ENCODE data around the gene SMPD2. TPM values are rescaled to one million over a fixed set of nuclear protein-coding genes. Genes with fewer than 3 reads are reported as not detected.

The SMPD2 gene
- total RNA-seq, 1 experiment from 2014 or later = 19.9 TPM

- Mint-ChIP-seq H3K36me3 (ENCODE audit: insufficient read depth, unreplicated experiment) (peaks cover 19% of the 10 kb centered on the region), H3K4me1 (ENCODE audit: insufficient read depth, unreplicated experiment) (peaks cover 8% of the 10 kb centered on the region), H3K27me3 (ENCODE audit: insufficient read depth, unreplicated experiment) (no peaks in the 10 kb centered on the region), H3K4me3 (ENCODE audit: unreplicated experiment) (peak overlapping the region; percentile 89), H3K9me3 (ENCODE audit: unreplicated experiment) (no peaks in the 10 kb centered on the region), H3K27ac (ENCODE audit: low read depth, unreplicated experiment) (peak overlapping the region; percentile 96)
- ChIA-PET POLR2A (interaction anchor here (0.6 to 9.4 kb wide), 16 partner anchors 10 to 432 kb away, joined by 3 to 93 read pairs (median 5); partner anchors contain the start of genes CD164, MICAL1, SESN1 and ZBTB24), CTCF (interaction anchor here (0.6 to 2.9 kb wide), 15 partner anchors 9 to 598 kb away, joined by 3 to 25 read pairs (median 4); partner anchors contain the start of genes CD164 and MICAL1)
- BruUV-seq (replicated peaks) = TSS peak; percentile 38
- TF ChIP-seq, protein P1, sequence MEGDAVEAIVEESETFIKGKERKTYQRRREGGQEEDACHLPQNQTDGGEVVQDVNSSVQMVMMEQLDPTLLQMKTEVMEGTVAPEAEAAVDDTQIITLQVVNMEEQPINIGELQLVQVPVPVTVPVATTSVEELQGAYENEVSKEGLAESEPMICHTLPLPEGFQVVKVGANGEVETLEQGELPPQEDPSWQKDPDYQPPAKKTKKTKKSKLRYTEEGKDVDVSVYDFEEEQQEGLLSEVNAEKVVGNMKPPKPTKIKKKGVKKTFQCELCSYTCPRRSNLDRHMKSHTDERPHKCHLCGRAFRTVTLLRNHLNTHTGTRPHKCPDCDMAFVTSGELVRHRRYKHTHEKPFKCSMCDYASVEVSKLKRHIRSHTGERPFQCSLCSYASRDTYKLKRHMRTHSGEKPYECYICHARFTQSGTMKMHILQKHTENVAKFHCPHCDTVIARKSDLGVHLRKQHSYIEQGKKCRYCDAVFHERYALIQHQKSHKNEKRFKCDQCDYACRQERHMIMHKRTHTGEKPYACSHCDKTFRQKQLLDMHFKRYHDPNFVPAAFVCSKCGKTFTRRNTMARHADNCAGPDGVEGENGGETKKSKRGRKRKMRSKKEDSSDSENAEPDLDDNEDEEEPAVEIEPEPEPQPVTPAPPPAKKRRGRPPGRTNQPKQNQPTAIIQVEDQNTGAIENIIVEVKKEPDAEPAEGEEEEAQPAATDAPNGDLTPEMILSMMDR (IDR thresholded peaks at IDR 0.05; ENCODE audit: unreplicated experiment) = no peak
- peak; percentile 62 for DNase-seq (ENCODE audit: unreplicated experiment)
- intact Hi-C loops (cut with micrococcal nuclease) = loop anchor here (2.0 kb wide), 1 partner anchor 42 kb away; the partner anchor contains the start of gene ZBTB24
Observed at GRCh38 chr6:109441069-109441816, 719 bp downstream of the SMPD2 start.

- intact Hi-C loops (cut with micrococcal nuclease) = no loop called here
- POLR2A ChIA-PET = interaction anchor here (0.6 to 9.4 kb wide), 8 partner anchors 9 to 1540 kb away, joined by 3 to 93 read pairs (median 5); partner anchors contain the start of genes CD164 and MICAL1
- CTCF ChIA-PET = interaction anchor here (0.9 to 2.9 kb wide), 9 partner anchors 8 to 597 kb away, joined by 3 to 25 read pairs (median 4); partner anchors contain the start of gene CD164
- Mint-ChIP-seq H3K27me3 (ENCODE audit: insufficient read depth, unreplicated experiment) (no peaks in the 10 kb centered on the region), H3K4me3 (ENCODE audit: unreplicated experiment) (no peak overlapping the region), H3K36me3 (ENCODE audit: insufficient read depth, unreplicated experiment) (peaks cover 26% of the 10 kb centered on the region), H3K27ac (ENCODE audit: low read depth, unreplicated experiment) (no peak overlapping the region), H3K4me1 (ENCODE audit: insufficient read depth, unreplicated experiment) (peaks cover 8% of the 10 kb centered on the region), H3K9me3 (ENCODE audit: unreplicated experiment) (no peaks in the 10 kb centered on the region)
- BruUV-seq (replicated peaks) = no TSS peak
- DNase-seq (ENCODE audit: unreplicated experiment) = no peak
- TF ChIP-seq, protein P1 (IDR thresholded peaks at IDR 0.05; ENCODE audit: unreplicated experiment) = no peak
Observed at GRCh38 chr6:109442393-109442924, 1.9 kb downstream of the SMPD2 start.

GRCh38 chr6:109443425-109443950, 3.0 kb downstream of the SMPD2 start:
- H3K36me3 Mint-ChIP-seq (ENCODE audit: insufficient read depth, unreplicated experiment) = peaks cover 31% of the 10 kb centered on the region
- CTCF ChIA-PET = interaction anchor here (0.6 to 1.7 kb wide), 6 partner anchors 14 to 256 kb away, joined by 3 to 5 read pairs (median 4); no protein-coding TSS in a partner anchor

More at GRCh38 chr6:109443425-109443950, 3.0 kb downstream of the SMPD2 start:
- intact Hi-C loops (cut with micrococcal nuclease) = no loop called here
- Mint-ChIP-seq H3K4me3 (ENCODE audit: unreplicated experiment) (no peak overlapping the region), H3K9me3 (ENCODE audit: unreplicated experiment) (no peaks in the 10 kb centered on the region), H3K27me3 (ENCODE audit: insufficient read depth, unreplicated experiment) (no peaks in the 10 kb centered on the region), H3K27ac (ENCODE audit: low read depth, unreplicated experiment) (no peak overlapping the region), H3K4me1 (ENCODE audit: insufficient read depth, unreplicated experiment) (peaks cover 8% of the 10 kb centered on the region)
- POLR2A ChIA-PET = interaction anchor here (0.9 to 9.4 kb wide), 4 partner anchors 8 to 60 kb away, joined by 3 to 93 read pairs (median 12); partner anchors contain the start of genes CD164 and MICAL1
- BruUV-seq (replicated peaks) = no TSS peak
- TF ChIP-seq, protein P1 (IDR thresholded peaks at IDR 0.05; ENCODE audit: unreplicated experiment) = no peak
- DNase-seq (ENCODE audit: unreplicated experiment) = no peak
